GM18499 (cell line): Measurements from ENCODE around the gene SOSTDC1.

Source experiments
- ATAC-seq: cut with Tn5 transposase; IDR thresholded peaks from one replicate; pipeline ENCODE4 v1.9.1; 2021; ENCODE audit warnings: moderate number of reproducible peaks; ENCODE audit not compliant: insufficient read depth, unreplicated experiment

SOSTDC1 gene

GRCh38 chr7:16420649-16421332, 44.7 kb downstream of the SOSTDC1 start:
- peak; percentile 84 for ATAC-seq

GRCh38 chr7:16420329-16420648, 45.2 kb downstream of the SOSTDC1 start:
- no peak for ATAC-seq

- no peak for ATAC-seq
Observed at GRCh38 chr7:16419859-16420258, 45.7 kb downstream of the SOSTDC1 start.

GRCh38 chr7:16419126-16419525, 46.4 kb downstream of the SOSTDC1 start:
- no peak for ATAC-seq

- ATAC-seq, result no peak
Observed at GRCh38 chr7:16417906-16418305, 47.6 kb downstream of the SOSTDC1 start.

- ATAC-seq, result no peak
Observed at GRCh38 chr7:16416289-16417282, 49.0 kb downstream of the SOSTDC1 start.

- no peak for ATAC-seq
Observed at GRCh38 chr7:16412274-16413254, 53.0 kb downstream of the SOSTDC1 start.
